ENCODE data around the gene STK32C.
A peak's percentile ranks its signal among the peaks of the same experiment; 100 is the strongest.

Gene STK32C

DNA sequence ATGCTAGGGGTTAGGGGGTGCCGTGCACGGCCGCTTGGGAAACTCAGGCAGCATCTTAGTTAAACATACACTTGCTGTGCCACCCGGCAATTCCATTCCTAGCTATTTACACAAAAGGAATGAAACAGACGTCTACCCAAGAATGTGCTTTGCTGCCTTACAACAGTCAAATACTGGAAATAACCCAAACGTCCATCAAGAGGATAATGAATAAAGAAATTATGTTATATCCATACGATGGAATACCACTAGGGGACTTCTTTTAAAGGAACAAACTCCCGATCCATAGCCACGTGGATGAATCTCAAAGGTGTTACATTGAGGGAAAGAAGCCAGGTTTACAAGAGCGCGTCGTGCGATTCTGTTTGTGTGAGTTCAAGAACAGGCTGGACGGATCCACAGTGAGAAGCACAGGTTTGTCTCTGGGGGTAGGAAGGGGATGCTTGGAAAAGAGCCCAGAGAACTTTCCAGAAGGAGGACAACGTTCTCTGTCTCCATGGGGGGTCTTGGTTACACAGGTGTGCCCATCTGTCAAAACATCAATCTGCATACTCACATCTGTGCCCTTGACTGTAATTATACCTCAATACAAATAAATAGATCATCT, 41.8 kb downstream of the STK32C start:
- no peak for DNase-seq (ENCODE audit: low read depth)

DNA sequence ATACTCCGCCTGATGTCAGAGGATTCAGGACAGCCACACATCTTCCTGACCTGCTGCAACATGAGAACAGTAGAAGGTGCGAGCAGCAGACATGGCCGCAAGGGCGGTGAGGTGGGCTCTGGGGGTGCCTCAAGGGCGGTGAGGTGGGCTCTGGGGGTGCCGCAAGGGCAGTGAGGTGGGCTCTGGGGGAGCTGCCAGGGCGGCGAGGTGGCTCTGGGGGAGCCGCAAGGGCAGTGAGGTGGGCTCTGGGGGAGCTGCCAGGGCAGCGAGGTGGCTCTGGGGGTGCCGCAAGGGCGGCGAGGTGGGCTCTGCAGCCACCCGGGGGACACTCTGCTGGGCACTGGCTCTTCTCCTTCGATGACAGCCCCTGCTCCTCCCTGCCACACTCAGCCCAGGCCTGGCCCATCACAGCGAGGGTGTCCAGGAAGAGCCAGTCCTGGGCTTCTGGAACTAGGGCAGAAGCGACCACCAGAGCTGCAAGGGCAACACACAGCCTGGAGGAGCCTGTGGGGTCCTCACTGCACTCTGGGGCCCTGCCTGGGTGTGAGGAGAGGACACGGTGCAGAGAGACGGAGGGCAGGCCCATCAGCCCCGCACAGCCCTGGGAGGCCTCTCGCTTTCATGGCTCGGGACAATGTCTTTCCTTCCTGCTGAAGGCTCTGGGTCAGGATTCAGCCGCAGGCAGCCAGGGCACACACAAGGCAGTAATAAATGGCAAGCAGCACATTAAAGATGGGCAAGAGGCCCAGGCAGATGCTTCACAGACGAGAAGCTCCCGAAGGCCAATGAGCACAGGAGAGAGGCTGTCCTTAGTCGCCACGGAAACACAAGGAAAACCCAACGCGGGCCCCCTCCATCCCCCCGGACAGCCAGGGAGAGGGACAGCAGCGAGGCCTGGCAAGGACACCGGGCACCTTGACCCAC, 42.5 kb downstream of the STK32C start:
- no peak for DNase-seq (ENCODE audit: low read depth)

DNA sequence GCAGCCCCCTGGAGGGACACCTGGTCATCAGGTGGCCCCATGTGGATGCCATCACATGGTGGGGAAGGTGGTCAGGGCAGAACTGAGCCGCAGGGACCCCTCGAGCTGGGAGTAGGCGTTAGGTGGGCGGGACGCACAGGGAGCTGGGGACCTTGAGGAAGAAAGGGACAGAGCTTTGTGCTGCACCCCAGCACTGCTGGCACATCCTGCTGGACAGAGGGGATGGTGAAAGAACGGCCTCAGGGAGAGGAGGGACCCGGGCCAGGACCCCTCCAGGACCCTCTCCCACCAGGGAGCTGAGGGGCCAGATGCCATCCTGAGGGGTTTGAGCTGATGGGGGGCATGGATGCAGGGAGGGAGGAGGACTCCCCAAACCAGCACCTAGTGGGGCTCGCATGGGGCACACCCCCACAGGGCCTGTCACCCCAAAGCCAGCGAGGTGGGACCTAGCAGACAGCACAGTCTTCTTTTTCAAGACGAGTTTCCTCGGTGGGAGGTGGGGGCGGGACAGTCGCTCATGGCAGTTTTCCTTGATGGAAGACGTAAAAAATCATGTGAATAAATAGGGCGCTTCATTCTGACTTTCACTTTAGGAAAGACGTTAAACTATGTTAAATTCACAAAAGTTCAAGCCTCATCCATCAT, 43.3 kb downstream of the STK32C start:
- no peak for DNase-seq (ENCODE audit: low read depth)

DNA sequence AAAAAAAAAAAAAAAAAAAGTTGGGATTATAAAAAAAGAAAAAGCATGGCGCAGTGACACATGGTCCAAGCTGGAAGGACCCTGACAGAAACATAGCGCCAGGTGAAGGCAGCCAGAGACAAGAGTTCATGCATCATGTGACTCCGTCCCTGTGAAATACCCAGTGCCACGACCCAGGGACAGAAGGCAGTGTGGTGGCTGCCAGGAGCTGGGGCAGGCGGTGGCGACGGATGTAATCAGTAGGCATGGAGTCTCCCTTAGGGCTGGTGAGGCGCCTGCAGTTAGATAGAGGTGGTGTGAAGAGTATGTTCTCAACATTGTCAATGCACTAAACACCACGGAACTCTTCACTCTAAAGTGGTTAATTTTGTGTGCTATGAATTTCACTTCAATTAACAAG, 43.9 kb downstream of the STK32C start:
- no peak for DNase-seq (ENCODE audit: low read depth)

DNA sequence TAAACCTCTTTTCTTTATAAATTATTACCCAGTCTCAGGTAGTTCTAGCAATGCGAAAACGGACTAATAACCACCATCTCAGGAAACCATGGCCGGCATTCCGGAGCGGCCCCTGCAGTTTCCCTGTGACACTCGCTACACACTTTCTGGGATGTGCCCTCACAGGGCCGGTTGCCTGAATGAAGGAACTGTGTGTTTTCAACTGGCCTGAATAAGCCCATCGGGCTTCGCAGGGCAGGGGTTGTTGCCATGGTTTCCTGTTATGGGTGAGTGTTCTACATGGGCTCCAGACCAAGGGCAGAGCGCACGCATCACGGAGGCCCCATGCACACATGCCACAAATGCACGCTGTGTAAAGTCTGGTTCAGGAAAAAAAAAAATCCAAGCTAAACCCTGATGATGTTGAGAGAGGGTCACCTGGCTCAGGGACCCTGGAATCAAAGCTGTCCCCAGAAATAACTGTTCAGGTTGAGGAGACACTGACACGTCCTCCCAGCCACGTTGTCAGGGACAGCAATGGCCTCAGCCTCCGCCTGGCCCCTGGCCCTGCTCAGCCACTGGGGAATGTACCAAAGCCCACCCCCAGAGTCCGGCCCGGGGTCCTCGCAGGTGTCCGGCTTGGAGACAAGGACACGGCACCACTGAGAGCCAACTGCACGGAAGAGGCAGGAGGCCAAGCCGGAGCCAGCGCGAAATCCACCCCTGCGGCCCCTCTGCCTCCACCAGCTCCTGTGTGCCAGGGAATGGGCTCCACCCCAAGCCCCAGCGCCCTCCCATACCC, 47.9 kb downstream of the STK32C start:
- DNase-seq (ENCODE audit: low read depth), result no peak

DNA sequence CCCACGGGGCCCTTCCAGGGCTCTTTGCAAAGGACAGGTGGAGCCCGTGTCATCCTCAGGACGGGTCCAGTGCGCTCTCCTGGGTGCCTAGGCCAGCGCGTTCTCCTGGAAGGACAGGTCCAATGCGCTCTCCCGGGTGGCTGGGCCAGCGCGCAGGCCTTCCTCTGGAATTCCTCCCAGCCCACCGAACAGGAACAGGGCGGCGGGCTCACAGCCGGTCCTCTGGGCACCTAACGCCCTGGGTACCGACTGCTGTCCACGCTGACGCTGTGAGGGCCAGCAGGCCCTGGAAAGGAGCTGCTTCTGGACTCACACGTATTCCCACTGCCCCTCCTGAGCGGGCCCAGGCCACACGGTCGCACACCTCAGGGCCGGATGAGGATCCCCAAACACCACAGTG, 49.3 kb downstream of the STK32C start:
- DNase-seq (ENCODE audit: low read depth), result no peak

DNA sequence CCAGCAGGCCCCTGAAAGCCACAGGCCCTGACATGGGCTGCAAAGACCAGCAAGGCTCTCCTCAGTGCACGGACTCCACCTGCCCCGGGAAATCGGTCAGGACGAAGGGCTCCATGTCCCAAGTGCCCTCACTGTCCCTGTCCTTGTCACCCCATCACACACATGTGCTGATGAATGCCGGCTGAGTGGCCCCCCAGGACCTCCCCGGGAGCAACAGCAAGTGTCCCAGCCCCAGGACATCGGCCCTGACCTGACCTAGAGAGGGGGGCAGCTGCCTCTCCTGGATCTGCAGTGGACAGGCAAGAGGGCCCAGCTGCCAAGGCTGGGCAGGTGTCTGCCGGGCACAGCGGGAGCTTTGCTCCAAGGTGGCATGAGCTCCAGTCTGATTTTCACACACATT, 49.8 kb downstream of the STK32C start:
- no peak for DNase-seq (ENCODE audit: low read depth)

DNA sequence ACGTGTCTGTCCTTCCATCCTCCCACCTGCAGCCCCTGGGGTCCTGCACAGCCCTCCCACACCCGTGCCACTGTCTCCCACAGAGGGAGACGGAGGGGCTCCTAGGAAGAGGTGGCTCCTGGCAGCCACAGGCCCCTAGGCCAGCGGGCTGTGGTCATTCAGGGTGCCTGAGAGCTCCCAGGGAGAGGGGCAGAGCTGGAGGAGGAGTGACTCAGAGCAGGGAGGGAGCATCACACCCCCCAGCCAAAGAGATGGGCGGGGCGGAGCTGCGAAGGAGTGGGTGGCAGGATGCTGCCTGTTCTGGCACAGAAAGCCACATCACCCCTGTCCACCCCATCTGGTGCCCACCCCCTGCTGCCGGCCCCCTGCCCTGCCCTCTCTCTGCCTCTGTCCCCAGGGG, 50.5 kb downstream of the STK32C start:
- DNase-seq (ENCODE audit: low read depth), result peak; percentile 59

DNA sequence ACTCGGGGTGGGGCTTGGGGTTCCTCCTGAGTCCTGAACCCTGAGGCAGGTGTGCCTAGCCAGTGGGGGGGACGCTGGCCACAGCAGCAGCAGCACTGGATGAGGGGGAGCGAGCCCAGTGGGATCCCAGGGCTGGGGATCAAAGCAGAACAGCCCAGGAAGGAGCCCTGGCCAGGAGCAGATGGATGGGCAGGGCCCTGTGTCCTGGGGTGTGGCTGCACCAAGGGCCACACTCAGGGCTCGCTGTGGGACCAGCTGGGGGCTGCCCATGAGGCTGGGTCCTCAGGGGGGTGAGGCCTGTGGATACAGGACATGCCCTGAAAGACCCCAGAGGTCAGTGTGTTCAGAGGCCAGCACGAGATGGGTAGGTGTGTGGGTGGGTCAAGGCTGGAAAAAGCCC, 50.9 kb downstream of the STK32C start:
- no peak for DNase-seq (ENCODE audit: low read depth)

DNA sequence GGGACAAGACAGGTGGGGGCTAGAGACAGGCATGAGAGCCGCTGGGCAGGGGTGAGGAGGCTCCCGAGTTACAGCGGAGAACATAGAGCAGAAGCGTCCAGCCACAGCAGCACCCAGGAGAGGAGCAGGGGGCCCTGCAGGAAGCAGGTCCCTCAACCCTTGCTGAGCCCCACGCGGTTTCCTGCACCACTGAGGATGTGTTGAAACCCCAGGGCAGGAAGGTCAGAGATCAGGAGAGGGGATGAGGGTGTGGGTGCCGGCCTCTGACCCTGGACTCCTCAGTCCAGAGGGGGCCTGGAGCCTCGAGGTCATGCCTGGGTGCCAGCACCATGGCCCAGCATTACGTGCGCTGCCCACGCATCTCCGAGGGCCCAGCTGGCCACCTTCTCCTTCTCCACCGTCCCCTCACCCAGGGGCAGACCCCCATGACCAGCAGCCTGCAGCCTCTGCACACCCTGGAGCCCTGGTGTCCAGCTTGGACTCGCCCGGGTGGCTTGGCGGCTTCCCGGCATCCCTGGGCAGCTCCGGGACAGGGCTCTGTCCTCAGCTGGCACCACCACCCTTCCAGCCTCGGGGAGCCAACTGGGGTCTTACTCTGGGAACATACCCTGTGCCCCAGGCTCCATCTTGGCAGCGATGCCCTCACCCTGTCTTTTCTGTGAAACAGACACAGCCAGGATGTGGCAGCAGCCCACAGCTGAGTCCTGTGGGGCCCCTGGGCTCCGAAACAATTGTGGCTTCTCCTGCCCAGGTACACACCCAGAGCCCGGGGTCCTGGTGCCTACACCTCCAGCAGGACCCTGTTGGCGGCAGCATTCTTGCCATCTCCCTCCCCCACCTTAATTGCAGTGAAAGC, 52.0 kb downstream of the STK32C start:
- no peak for DNase-seq (ENCODE audit: low read depth)

DNA sequence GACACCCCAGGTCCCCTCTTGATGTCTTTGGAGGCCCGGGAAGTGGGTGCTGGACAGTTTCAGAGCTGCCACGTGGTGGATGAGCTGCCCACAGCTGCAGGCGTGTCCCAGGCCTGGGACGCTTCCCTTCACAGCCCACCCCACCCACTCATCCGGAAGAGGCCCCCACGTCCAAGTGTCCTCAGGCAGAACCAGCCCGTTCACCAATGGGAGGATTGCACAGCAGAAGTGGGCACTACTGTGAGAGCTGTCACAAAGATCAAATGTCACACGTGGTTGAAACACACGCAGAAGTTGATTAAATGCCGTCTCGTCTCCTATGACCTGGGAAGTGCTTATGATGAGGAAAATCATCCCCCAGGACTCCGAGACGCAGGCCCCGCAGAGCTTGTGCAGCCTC, 52.9 kb downstream of the STK32C start:
- DNase-seq (ENCODE audit: low read depth), result no peak

DNA sequence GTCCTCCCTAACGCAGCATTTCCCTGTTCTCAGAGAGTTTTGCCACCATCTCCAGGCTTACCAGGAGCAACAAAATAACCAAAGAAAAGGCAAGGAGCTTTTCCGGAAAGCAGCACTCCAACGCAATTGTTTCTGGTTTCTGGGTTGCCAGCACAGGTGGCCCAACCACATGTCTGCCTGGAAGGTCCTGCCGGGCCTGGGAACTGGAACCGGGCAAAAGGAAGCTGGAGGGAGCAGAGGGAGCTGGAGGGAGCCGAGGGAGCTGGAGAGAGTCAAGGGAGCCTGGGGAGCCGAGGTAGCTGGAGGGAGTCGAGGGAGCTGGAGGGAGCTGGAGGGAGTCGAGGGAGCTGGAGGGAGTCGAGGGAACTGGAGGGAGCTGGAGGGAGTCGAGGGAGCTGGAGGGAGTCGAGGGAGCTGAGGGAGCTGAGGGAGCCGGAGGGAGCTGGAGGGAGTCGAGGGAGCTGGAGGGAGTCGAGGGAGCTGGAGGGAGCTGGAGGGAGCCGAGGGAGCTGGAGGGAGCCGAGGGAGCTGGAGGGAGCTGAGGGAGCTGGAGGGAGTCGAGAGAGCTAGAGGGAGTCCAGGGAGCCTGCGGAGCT, 54.6 kb downstream of the STK32C start:
- DNase-seq (ENCODE audit: low read depth), result no peak

DNA sequence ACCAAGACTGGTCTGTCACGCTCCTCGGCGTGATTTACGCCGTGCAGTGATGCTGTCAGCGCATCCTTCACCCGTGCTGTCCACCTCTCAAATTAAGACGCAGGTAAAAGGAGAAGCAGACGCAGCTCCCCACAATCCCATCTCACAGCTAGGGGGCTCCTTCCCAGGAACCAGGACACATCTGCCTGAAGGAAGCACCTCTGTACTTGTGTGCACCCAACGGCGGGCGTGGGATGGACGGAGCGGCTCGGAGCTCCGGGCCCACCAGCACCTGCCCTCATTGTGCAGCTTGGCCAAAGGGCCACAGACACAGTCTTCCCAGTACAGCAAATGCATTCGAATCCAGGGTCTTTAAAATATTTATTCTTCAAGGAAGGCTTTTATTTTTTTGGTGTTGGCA, 55.3 kb downstream of the STK32C start:
- DNase-seq (ENCODE audit: low read depth), result no peak

DNA sequence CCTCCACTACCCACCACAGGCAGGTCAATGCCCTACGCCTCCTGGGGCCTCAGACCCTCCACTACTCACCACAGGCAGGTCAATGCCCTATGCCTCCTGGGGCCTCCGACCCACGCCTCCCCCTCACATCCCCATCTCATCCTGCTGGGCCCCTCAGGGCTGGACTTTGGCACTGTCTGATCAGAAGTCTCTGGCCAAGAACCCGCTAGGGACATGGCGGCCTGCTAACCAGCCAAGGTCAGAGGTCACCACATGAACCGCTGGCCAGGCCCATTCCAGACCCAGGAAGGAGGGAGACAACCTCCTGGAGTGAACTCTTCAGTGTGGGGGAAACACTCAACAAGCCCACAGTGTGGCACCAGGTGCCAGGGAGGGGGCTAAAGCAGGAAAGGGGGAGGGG, 55.8 kb downstream of the STK32C start:
- no peak for DNase-seq (ENCODE audit: low read depth)

DNA sequence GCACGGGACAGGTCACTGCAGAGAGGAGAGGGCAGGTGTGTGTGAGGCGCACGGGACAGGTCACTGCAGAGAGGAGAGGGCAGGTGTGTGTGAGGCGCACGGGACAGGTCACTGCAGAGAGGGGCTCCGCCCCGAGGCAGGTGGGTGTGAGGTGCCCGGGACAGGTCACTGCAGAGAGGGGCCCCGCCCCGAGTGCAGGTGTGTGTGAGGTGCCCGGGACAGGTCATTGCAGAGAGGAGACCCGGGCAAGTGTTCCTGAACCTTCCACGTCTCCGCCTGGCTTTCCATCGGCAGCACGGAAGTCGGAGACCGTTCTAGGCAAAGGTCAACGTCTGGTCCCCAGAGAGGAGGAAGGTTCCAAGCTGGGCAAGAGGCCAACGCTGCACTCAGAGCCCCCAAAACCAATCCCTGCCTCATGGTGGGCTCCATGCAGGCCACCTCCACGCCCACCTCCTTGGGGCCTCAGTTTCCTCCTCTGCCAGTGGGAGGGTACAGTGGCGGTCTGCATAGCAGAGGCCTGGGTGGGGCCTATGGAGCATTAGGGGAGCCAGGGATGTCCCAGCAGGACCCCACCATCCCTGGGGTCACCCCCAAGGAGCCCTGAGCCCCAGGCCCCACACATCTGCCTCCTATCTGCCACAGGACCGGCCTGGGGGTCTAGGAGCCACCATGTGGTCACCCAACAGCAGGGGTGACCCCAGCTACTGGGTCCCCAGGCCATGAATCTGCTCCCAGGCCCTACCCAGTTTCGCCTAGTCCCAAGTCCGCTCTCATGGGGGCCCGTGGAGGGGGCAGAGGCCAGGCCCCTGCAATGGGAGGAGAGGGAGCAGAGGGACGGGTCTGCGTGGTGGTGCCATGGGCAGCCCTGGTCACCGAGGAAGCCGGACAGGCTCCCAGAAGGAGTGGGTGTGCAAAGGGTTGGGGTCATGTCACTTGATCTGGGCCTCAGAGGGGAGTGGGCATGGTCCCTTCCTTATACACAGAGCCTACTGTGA, 57.0 kb downstream of the STK32C start:
- no peak for DNase-seq (ENCODE audit: low read depth)

DNA sequence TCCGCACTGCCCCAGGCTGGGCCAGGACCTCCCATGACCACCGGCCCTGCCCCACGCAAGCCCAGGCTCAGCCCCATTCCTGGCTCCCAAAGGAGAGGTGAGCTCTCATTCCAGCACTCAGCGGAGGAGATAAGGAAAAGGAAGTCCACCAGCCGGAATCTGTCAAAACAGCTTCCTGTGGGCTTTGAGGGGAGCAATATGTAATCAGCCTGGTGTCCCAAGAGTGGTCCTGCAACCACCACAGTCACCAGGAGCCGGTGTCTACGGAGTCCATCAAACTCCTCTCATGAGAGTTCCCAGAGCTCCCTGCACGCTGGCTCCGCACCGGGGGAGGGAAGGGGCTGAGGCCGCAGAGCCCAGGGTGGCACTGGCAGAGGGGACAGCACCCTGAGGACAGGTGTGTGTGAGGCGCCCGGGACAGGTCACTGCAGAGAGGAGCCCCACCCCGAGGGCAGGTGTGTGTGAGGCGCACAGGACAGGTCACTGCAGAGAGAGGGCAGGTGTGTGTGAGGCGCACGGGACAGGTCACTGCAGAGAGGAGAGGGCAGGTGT, 57.9 kb downstream of the STK32C start:
- no peak for DNase-seq (ENCODE audit: low read depth)

DNA sequence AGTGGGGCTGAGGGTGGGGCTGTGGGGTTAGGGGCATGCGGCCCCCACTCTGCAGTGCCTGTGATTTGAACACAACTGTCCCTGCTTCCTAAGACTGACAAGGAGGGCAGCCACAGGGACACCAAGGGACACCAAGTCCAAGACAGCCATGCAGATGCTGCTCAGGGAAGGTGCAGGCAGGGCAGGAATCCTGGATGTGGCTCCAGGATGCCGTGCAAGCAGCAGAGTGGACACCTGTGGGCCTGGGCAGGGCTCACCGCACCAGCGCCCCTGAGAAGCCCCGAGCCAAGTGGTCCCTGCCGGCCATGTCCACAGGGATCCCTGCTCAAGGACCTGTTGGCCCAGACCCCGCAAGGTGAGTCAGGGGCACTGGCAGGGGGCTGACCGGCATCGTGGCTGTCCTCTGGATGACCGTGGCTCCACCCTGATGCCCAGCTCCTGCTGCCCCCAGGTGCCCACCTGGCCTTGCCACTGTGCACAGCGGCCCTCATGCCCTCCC, 58.5 kb downstream of the STK32C start:
- no peak for DNase-seq (ENCODE audit: low read depth)

DNA sequence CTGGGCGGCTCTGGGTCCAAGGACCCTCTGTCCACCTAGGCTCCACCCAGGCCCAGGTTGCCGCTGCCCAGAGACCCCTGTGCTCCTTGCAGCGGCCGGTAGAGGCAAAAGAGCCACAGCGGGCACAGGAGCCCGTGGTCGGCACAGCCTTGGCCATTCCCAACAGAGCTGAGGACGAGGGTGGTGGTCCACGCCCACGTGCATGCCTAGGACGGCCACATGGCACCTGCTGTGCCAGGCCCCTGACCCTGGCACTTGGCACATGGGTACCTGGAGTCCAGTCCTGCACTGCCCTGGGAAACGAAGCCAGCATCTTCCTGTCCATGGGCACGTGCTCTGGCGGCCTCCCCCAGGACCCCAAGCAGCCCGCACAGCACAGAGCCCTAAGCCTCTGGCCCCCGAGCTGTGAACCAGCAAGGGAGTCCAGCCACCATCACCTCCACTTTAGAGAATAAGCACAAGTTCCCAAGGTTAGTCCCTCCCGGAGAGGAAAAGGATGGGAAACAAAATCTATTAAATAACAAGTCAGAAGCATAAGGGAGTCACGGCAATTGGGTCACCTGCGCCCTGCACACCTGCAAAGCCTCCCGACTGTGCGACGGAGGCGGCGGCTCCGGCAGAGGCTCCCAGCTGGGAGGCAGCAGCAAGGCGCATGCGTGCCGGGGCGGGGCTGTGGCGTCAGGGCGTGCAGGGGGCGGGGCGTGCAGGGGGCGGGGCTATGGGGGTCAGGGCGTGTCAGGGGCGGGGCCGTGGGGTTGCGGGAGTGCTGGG, 59.1 kb downstream of the STK32C start:
- peak; percentile 39 for DNase-seq (ENCODE audit: low read depth)
